Natural killer cell treated with Interleukin-12 subunit alpha and Interleukin-12 subunit beta and Interleukin-15 and Interleukin-18, amount 100 ng/mL, for 72 hours (primary cell): ENCODE measurements around the gene CCNQ. TPM values are rescaled to one million over a fixed set of nuclear protein-coding genes. Genes with fewer than 3 reads are reported as not detected.
A peak's percentile ranks its signal among the peaks of the same experiment; 100 is the strongest.

Source experiments
- ATAC-seq, 2 donors: fragments of 150-1000 bp; cut with Tn5 transposase in 1 of 2; sonication (Bioruptor Pico), chemical (Tn5 transposase) in 1 of 2; 2 replicates each; pipeline ENCODE4 v1.10.0; 2021
- DNase-seq: peaks from one replicate; pipeline ENCODE4 v3.0.0; 2022; ENCODE audit warnings: low spot score
- H3K27ac Mint-ChIP-seq, 2 donors: 1 replicate in 1 of 2; 2 replicates in 1 of 2; pipeline ENCODE4 v1.8.0; 2022; ENCODE audit warnings: mixed read lengths in 2 of 2, mild to moderate bottlenecking in 1 of 2, moderate library complexity in 1 of 2
- H3K27me3 Mint-ChIP-seq, 2 donors: 1 replicate in 1 of 2; 2 replicates in 1 of 2; pipeline ENCODE4 v1.8.0; 2022; ENCODE audit warnings: mixed read lengths in 2 of 2
- H3K36me3 Mint-ChIP-seq: one replicate; pipeline ENCODE4 v1.8.0; 2022; ENCODE audit warnings: mixed read lengths
- H3K4me1 Mint-ChIP-seq, 2 donors: 1 replicate in 1 of 2; 2 replicates in 1 of 2; pipeline ENCODE4 v1.8.0; 2022; ENCODE audit warnings: low read depth in 2 of 2, mixed read lengths in 2 of 2, mild to moderate bottlenecking in 1 of 2
- H3K4me3 Mint-ChIP-seq: one replicate; pipeline ENCODE4 v1.8.0; 2022; ENCODE audit warnings: mixed read lengths
- H3K9me3 Mint-ChIP-seq: 2 replicates; pipeline ENCODE4 v1.8.0; 2022; ENCODE audit warnings: mixed read lengths
- total RNA-seq, 2 donors: library from RNA; stranded (reverse); gene quantifications; one replicate each; pipeline ENCODE4 v1.2.3, GENCODE V29; 2022

The CCNQ gene
- total RNA-seq, 2 donors from 2014 or later, result 16.4 to 30.7 TPM

DNA sequence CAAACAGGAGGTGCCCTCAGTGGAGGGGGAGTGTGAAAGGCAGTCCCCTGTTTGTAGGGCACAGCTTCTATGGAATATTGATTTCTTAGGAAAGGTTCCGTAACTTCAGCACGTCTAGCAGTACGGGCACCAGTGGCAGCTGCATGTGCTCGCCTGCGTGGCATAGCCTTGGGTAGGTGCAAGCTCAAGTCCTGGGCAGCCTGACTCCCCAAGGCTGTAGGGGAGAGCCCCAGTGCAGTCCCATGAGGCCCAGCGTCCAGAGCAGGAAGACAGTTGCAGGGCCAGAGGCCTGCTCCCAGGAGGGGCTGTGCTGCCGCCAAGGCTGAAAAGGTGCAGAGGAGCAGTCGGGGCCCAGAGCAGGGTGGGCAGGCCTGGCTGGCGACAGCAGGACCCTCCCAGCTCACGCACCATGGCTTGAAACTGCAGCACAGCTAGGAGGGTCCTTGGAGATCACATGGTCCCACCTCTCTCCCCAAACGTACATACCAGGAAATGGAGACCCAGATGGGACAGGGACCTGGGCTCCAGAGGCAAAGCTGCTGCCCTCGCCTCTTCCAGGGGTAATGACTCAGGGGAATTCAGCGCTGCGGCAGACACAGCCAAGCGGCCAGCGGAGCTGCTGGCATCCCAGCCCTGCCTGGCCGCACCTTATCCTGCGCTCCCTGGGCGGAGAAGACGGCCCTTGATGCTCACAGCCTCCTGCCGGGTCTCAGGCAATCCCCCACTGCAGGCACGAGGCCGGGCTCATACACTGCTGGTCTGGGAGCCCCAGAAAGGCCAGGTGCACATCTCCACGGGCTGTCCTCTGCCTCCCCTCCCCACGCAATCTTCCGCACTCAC is 42.0 kb upstream of the CCNQ start:
- ATAC-seq, result no peak
- no peaks in the 10 kb centered on the region for H3K36me3 Mint-ChIP-seq
- no peaks in the 10 kb centered on the region for H3K9me3 Mint-ChIP-seq
- DNase-seq, result peak; percentile 54
- no peak overlapping the region for H3K27ac Mint-ChIP-seq
- no peak overlapping the region for H3K4me3 Mint-ChIP-seq
- peaks cover 3 to 9% of the 10 kb centered on the region in 2 donors for H3K27me3 Mint-ChIP-seq
- H3K4me1 Mint-ChIP-seq, result no peaks in the 10 kb centered on the region

DNA sequence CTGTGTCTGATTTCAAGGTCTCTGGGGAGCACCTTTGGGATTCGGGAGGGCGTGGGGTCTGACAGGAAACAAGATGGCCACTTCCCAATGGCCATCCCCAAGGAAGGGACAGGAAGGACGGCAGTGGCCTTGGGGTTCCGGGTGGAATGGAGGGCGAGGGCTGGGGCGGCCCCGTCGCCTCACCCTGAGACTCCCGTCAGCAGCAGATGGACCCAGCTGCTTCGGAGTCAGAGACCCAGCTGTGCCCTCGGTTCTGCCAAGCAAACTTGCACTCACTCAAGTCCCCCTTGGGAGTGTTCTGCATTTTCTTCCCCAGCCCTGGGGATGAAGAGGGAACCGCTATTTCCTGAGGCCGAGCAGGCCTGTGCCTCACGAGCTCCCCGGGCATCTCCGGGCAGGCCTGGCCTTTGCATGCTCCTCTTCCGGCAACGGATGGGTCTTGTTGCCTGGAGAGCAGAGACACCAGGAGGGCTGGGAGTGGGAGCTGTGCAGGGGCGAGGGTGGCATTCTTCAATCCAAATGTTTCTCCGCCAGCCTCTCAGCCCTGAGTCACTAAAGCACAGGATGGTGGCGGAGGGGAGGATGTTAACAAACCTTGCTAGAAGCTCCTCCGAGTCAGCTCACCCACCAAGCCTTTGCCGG is 41.2 kb upstream of the CCNQ start:
- no peak for ATAC-seq
- H3K36me3 Mint-ChIP-seq, result no peaks in the 10 kb centered on the region
- no peaks in the 10 kb centered on the region for H3K4me1 Mint-ChIP-seq
- no peaks in the 10 kb centered on the region for H3K9me3 Mint-ChIP-seq
- H3K27me3 Mint-ChIP-seq, result peaks cover 0 to 9% of the 10 kb centered on the region in 2 donors
- no peak overlapping the region for H3K27ac Mint-ChIP-seq
- peak; percentile 55 for DNase-seq
- no peak overlapping the region for H3K4me3 Mint-ChIP-seq

DNA sequence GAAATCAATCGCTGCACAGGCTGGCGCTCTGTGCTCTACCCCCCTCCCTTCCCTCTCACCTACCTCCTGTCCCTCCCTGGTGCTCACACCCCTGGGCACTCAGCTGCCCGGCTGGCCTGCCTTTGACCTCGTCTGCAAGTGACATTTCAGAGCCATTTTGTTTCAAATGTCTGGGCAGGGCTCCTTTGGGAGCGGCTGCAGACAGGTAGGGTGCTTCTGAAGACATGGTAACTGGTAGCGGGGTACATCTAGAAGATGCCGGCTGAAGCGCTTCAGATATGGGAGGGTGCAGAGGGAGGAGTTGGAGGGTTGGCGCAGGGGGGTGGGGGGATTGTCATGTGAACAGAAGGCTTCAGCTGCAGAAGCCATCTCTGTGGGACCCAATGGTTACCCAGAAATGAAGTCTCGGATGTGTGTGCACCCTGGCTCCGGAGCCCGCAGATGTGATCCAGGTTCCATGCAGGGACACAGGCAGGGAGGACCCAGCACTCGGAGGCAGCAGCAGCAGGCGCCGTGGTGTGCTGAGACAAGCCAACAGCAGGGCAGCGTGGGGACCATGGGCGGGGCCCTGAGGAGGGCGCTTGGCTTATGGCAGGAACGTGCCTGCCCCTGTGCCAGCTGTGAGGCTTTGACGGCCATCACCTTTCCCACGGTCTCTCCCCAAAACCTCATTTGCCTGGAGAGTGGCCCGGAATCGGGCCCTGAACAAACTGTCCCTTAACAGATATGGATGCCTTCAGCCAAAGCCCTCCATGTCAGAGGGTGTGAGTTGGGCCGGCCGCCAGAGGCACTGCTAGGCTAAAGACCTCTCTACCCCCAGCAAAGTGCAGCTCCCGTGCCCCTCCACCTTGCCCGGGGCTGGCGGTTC is 40.5 kb upstream of the CCNQ start:
- peak; percentile 59 for DNase-seq
- no peaks in the 10 kb centered on the region for H3K9me3 Mint-ChIP-seq
- H3K27ac Mint-ChIP-seq, result no peak overlapping the region
- H3K36me3 Mint-ChIP-seq, result no peaks in the 10 kb centered on the region
- H3K4me3 Mint-ChIP-seq, result no peak overlapping the region
- no peaks in the 10 kb centered on the region for H3K4me1 Mint-ChIP-seq
- ATAC-seq, result no peak
- peaks cover 0 to 9% of the 10 kb centered on the region in 2 donors for H3K27me3 Mint-ChIP-seq

DNA sequence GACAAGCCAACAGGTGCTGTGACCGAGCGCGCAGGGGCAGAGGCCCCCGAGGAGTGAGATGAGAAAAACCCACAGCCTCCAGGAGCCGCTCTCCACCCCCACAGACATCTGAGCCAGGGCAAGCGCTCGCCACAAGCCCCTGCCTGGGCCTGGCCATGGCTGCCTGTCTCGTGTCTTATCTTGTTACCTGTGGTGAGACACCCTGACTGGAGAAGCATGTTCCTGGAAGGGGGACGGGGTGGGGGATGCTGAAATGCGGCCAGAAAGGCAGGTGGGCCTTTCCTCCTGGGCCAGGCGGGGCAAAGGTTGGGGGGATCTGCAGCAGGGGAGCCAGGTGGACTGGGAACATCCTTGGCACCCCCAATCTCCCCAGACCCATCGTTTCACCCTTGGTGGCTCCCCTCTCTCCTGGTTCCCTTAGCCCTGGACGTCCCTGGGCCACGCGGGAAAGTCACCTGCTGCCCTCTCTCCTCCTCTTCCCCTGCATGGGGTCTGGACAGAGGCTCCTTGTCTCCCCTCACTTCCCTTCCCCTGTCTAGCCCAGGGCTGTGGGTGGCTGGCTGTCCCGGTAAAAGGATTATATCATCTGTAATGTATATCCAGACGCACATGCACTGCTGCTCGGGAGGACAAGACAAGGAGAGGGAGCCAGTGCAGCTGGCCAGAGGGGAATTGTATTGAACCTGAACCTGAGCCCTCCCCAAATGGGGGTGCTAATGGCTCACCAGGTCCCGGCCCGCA is 39.7 kb upstream of the CCNQ start:
- DNase-seq (peak; percentile 49), ATAC-seq (no peak)
- Mint-ChIP-seq H3K9me3 (no peaks in the 10 kb centered on the region), H3K27ac (no peak overlapping the region), H3K4me1 (no peaks in the 10 kb centered on the region), H3K36me3 (no peaks in the 10 kb centered on the region), H3K4me3 (no peak overlapping the region), H3K27me3 (peaks cover 0 to 9% of the 10 kb centered on the region in 2 donors)

DNA sequence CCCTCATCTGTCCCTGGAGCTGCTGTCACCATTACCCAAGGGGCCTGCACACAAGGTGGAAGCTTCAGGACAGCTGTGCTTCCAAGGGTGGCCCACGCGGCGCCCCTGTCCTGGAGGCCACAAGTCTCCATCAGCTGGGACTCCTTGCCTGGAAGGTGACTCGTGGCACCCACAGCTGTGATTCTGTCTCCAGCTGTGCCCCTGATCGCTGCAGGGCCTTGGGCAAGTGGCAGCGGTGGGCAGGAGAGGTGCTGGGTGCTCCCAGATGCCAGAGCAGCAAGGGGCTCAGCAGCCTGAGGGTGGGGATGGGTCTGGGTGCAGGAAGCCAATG is 39.1 kb upstream of the CCNQ start:
- H3K27ac Mint-ChIP-seq, result no peak overlapping the region
- no peaks in the 10 kb centered on the region for H3K36me3 Mint-ChIP-seq
- H3K9me3 Mint-ChIP-seq, result no peaks in the 10 kb centered on the region
- ATAC-seq, result no peak
- DNase-seq, result peak; percentile 25
- no peak overlapping the region for H3K4me3 Mint-ChIP-seq
- peaks cover 0 to 8% of the 10 kb centered on the region in 2 donors for H3K27me3 Mint-ChIP-seq
- H3K4me1 Mint-ChIP-seq, result no peaks in the 10 kb centered on the region

DNA sequence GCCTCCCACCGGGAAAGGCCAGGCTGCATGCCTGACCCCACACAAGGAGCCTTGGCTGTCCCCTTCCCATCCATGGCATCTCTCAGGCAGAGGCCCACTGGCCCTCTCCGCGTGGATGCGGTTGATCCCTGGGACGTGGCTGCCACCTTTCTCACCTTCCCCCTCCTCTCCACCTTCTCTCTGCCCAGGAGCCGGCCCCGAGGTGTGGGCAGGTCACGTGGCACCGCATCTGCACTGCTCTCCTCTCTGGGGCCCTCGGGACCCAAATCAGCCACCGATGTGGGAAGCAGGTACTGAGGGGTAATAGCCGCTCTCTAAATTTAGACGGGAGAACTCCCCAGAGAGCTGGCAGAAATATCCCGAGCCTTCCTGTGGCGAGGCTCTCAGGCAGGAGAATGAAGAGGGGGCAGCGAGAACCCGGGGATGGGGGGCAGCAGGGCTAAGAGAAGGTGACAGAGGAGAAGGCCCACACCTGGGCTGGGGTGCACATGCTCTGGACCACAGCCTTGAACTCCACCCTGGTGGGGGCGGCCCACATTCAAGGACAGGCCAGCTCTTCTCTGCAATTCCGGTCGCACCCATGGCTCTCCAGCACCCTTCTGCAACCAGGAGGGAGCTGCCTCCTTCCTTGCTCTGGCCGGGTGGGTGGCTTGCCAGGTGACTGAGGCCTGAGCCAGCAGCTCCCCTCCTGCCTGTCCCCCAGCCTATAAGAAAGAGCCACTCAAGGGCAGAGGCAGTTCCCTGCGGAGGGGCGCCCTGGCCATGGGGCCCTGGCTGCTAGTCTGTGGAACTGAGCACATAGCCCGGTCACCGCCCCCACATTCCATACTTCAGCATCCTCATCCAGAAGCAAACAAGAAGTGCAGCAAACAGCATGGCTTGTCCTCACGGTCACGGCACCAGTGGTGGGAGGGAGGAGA is 38.4 kb upstream of the CCNQ start:
- Mint-ChIP-seq H3K9me3 (no peaks in the 10 kb centered on the region), H3K27ac (no peak overlapping the region)

DNA sequence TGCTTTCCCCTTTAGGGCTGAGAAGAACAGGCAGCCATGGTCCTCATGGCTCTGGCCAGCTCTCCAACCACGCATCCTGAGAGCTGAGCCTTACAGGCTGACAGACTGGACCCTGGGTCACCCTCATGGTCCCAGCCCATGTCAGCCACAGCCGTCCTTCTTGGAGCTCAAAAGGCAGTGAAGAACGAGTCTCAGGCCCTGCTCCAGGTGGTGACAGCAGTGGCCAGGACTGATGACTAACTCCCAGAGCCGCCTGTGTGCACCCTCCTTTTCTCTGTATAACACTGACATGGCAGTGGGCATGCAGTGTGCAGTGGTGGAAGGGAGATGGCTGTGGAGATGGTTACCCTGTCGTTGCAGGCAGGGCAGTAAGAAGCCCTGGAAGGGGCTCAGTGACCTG is 37.8 kb upstream of the CCNQ start:
- ATAC-seq, result no peak
- H3K4me1 Mint-ChIP-seq, result no peaks in the 10 kb centered on the region
- peaks cover 0 to 3% of the 10 kb centered on the region in 2 donors for H3K27me3 Mint-ChIP-seq
- peak; percentile 8 for DNase-seq
- no peaks in the 10 kb centered on the region for H3K9me3 Mint-ChIP-seq
- H3K27ac Mint-ChIP-seq, result no peak overlapping the region
- H3K4me3 Mint-ChIP-seq, result no peak overlapping the region
- H3K36me3 Mint-ChIP-seq, result no peaks in the 10 kb centered on the region

More for the DNA sequence above, 38.4 kb upstream of the CCNQ start:
- Mint-ChIP-seq H3K4me1 (no peaks in the 10 kb centered on the region), H3K4me3 (no peak overlapping the region), H3K36me3 (no peaks in the 10 kb centered on the region), H3K27me3 (peaks cover 0 to 3% of the 10 kb centered on the region in 2 donors)
- DNase-seq (peak; percentile 40), ATAC-seq (no peak)

DNA sequence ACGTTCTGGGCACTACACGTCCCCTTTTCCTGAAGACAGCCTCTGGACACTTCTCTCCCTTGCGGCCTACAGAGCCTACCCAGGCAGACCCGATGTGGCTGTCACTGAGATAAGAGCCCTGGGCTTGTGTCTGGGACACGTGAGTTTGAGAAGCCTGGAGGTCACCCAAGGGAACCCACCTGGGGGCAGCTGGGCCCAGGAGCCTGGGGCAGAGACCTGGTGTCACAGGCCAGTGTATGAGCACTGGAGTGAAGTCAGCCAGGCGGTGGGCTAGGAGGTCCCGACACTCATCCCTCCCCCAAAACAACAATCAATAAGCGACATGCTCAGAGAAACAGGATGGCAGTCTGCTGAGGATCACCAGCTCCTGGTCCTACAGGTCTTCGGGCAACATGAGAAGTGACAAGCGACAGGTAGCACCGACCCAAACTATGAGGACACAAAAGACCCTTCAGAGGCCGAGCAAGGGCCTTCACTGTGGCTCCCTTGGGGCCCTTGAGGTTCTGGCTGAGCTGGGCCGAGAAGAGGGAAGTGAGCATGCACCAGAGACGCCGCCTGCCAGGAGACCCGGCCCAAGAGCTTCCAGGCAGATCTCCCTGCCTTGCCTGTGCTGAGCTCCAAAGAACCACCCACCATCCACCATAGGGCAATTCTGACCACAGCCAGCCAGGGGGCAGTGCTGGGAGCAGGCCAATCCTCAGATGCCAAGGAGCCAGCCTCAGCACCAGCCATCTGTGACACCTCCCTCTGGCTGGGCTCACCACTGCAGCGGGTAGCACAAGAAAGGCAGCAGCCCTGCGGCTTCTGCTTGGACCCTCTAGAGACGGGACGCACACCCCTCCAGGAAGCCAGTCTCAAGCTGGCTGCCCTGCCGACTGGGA is 37.1 kb upstream of the CCNQ start:
- Mint-ChIP-seq H3K9me3 (peaks cover 3% of the 10 kb centered on the region), H3K4me3 (no peak overlapping the region), H3K4me1 (no peaks in the 10 kb centered on the region), H3K36me3 (peaks cover 4% of the 10 kb centered on the region), H3K27ac (no peak overlapping the region), H3K27me3 (peaks cover 3 to 4% of the 10 kb centered on the region in 2 donors)
- peak in 1 of 2 donors; percentile 38 for ATAC-seq
- peak; percentile 58 for DNase-seq

DNA sequence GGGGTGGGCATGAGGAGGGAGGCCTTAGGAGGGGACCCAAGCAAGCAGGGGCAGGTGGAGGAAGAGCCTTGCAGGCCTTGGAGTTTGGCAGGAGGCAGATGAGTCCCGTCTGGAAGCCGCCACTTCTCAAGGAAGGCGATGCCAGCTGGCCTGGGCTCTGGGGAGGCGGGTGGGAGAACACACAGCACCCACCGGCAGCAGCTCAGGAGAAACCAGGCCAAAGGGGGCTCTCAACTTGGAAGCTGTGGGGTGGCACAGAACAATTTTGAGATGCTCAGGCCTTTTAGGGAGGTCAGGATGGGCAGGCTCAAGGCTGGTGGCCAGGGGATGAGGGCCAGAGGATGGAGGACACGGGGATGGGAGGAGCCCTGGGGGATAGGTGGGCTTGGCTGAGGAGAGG is 36.4 kb upstream of the CCNQ start:
- ATAC-seq, result no peak
- Mint-ChIP-seq H3K27me3 (peaks cover 4 to 7% of the 10 kb centered on the region in 2 donors), H3K36me3 (peaks cover 6% of the 10 kb centered on the region)

DNA sequence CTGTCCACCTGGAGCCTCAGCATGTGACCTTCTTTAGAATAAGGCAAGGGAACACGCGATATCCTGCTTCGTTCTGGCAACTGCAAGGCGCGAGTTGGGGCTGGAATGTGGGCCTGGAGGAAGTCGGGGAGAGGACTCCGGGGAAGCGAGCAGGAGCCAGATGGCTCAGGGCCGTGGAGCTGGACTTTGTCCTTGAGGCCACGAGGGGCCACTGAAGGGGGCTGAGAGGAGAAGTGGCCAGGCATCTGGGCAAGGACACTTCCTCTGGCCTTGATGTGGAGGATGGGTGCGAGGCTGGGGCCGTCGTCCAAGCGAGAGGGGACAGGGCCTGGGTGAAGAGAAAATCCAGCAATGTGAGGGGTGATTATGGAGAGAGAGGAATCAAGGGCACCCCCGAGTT is 35.9 kb upstream of the CCNQ start:
- ATAC-seq (no peak), DNase-seq (peak; percentile 2)
- H3K4me1 Mint-ChIP-seq, result no peaks in the 10 kb centered on the region
- no peak overlapping the region for H3K4me3 Mint-ChIP-seq
- no peak overlapping the region for H3K27ac Mint-ChIP-seq
- peaks cover 6% of the 10 kb centered on the region for H3K36me3 Mint-ChIP-seq
- peaks cover 4% of the 10 kb centered on the region for H3K9me3 Mint-ChIP-seq
- peaks cover 4 to 7% of the 10 kb centered on the region in 2 donors for H3K27me3 Mint-ChIP-seq

More for the DNA sequence above, 36.4 kb upstream of the CCNQ start:
- Mint-ChIP-seq H3K27ac (no peak overlapping the region), H3K4me1 (no peaks in the 10 kb centered on the region), H3K9me3 (peaks cover 4% of the 10 kb centered on the region), H3K4me3 (no peak overlapping the region)
- DNase-seq, result peak; percentile 48

DNA sequence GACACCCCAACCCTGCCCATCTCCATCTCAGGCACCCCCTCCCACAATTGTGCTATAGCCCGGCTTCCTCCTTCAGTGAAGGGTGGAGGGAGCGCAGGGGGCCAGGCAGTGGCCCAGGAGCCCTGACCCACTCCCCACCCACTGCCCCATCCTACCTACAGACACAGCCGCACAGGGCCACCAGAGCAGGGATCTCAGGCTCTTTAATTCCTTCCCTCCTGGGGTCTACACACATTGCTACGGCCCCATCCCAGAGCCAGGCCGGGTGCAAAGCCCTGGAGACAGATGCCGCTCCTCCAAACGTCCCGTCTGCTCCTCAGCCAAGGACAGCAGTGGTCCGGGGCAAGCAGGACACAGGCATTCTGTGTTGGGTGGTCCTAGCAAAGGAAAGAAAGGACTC is 35.3 kb upstream of the CCNQ start:
- DNase-seq (no peak), ATAC-seq (no peak)
- H3K27ac Mint-ChIP-seq, result no peak overlapping the region
- H3K9me3 Mint-ChIP-seq, result peaks cover 4% of the 10 kb centered on the region
- H3K27me3 Mint-ChIP-seq, result peaks cover 4 to 7% of the 10 kb centered on the region in 2 donors
- H3K4me1 Mint-ChIP-seq, result no peaks in the 10 kb centered on the region
- no peak overlapping the region for H3K4me3 Mint-ChIP-seq
- H3K36me3 Mint-ChIP-seq, result peaks cover 6% of the 10 kb centered on the region
